HG02571 (cell line): Measurements from ENCODE around the gene UGT1A10.

ENCODE experiments used
- ATAC-seq: cut with Tn5 transposase; IDR thresholded peaks from one replicate; pipeline ENCODE4 v1.9.1; 2021; ENCODE audit warnings: mild to moderate bottlenecking, moderate library complexity; ENCODE audit not compliant: unreplicated experiment

Gene UGT1A10

DNA sequence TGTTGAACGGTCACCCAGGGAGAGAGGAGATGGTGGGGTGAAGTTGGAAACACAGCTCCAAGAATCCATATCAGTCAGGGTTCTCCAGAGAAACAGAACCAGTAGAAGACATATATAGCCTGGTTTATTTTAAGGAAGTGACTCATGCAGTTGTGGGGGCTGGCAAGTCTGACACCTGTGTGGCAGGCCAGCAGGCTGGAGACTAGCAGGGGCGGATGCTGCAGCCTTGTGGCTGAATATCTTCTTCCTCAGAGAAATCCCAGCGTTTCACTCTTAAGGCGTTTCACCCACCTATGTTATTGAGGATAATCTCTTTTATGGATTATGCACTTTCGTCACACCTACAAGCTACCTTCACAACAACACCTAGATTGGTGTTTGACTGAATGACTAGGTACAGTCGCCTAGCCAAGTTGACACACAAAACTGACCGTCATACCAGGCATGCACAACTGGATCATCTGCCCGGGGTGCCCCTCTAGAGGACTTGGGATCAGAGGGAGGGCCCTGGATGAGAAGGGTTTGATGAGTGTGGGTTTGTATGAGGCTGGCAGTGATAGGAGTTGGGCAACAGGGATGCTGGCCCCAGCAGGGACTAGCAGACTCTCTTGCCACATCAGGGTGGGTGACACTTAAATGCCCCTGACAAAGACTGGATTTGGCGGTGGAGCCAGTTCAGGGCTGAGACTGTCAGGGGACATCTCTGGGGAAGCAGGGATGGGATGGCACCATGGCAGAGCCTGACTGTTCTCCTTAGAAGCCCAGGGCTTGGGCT is 165.3 kb downstream of the UGT1A10 start:
- ATAC-seq = no peak

DNA sequence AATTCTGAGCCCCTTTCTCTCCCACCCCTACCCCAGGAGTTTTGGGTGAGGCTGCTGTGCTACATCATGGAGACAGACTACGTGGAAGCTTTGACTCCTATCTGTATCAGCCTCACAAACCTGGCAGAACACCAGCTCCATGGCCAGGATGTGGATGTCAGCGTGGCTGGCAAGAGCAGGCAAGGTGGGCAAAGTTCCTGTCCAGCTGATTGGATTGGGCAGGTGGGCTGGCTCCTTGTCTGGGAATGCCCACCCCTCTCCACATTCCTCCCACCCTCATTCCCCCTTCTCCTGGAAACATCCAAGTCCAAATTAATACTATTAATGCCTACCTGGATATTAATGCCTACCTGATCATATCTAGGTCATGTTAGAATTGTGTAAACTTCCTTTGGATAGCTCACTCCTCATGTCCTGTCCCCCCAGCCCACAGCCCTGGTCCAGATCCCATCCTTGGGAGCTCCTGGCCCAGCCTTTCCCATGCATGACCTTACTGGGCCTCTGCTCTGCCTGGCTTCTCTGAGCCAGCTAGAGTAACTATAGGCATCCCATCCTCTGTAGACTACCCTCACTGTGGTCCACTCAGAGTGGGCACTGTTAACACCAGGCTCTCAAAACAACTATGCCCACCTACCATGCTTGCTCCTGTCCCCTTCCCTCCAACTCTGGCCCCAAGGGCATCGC is 166.0 kb downstream of the UGT1A10 start:
- ATAC-seq = no peak

DNA sequence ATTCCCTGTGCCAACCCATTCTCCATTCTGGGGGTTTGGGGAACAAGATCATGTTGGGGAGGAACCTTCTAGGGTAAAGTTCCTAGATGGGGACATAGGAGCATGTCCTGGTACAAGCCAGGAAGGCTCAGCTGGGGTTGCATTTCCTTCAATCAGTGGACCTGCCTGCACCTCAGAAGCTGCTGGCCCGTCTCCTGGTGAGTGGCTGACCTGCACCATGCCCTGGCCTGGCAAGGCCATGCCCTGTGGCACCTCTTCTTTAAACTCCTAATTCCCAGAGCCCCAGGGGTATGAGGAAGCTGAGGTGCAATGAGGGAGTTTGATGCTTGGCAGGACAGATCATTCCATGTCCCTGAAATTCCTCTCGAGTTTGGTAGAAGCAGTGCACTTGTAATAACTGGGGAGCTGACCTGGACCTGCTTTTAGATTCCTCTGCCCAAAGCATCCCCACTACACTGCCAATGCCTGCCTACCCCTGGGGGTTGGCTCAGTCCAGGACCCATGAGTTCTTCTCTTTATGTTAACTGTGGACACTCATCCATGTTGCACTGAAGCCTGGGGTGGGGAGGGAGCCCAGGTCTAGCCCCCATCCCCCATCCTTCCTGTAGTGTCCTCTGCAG is 167.2 kb downstream of the UGT1A10 start:
- ATAC-seq = no peak

DNA sequence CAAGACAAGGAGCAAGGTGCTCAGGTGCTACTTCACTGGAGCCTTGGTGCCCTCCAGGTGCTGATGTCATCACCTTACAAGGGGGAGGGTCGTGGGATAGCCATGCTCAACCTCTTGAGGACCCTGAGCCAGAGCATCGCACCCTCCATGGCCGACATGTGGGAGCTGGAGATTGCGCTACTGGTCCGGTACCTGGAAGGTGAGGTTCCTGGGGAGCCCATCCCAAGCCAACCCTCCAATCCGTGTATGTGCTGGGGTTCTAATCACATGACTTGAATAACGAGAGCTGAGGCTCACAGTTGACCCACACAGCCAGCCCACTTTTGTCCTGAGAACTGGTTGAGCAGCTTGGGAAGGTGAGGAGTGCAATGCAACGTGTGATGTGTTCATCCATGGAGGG is 167.7 kb downstream of the UGT1A10 start:
- no peak for ATAC-seq

DNA sequence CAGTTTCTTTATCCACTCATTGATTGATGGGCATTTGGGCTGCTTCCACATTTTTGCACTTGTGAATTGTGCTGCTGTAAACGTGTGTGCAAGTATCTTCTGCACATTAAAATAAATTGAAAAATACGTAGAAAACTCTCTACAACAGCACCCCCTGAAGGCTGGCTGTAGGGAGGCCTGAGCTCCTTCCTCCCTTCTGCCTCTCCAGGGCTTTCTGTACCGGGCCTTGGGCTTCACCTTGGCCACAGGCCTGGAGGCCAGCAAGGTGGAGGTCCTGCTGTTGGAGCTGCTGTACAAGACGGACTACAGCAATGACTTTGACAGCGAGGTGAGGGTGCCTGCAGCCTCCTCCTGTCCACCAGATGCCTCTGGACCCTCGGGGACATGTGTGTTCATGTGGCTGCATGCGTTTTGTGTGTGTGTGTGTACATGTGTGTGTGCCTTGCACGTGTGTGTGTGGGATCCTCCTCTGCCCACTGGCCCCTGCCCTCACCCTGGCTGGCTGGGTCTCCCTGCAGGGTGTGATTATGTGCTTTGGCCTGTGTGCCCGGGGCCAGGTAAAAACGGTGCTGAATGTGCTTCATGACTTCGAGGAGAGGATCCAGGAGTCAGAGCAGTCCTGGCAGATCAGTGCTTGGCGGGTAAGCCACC is 171.1 kb downstream of the UGT1A10 start:
- ATAC-seq = no peak

DNA sequence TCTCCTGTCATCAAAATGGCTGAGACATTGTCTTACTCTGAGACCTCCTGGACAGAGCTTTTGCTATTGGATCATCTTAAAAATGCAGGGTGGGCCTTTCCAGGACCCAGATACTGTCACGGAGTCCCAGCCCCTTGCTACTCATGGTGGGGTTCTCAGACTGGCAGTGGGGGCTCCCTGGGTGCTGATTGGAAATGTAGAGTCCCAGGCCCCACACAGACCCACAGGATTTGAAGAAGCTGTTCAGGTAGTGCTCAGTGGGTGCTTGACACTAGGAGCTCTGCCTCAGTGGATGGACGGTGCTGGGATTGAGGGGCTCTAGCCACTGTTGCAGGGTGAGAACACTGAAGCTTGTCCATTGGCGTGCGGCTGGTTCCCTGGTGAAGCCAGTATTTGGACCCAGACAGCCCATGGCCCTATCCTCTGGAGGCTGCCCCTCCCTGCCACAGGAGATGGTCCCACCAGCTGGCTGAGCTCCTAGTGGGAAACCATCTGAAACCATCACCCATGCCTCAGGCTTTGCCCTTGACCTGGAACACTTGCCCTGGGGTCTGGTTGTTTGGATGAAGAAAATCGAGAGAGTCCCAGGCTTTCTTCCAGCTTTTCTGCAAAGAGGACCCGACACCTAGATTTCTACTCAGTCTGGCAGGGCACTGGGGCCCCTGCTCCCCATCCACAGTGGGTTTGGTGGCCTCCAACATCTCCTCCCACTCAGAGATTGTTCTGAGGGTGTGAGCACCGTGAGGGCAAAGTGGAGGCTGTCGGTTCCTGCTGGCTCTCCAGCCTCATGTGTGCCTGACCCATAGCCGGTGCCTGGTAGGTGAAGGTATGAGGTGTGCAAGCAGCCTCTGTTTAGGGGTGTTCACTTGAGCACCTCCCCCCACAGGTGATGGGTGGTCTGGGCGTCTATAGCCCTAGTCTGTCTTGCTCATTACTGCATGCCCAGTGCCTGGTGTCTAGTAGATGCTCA is 172.0 kb downstream of the UGT1A10 start:
- no peak for ATAC-seq

DNA sequence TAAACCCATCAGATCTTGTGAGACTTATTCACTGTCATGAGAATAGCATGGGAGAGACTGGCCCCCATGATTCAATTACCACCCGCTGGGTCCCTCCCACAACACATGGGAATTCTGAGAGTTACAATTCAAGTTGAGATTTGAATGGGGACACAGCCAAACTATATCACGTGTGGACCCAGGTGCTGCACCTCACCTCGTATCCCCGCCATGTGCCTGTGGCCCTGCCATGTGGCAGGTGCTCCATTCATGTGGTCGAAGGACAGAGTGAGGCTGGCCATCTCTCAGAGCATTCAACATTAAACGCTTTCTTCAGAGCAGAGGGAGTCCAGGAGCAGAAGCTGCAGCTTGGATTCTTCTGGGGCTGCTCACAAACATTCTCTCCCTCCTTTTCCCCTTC is 174.1 kb downstream of the UGT1A10 start:
- ATAC-seq = no peak

DNA sequence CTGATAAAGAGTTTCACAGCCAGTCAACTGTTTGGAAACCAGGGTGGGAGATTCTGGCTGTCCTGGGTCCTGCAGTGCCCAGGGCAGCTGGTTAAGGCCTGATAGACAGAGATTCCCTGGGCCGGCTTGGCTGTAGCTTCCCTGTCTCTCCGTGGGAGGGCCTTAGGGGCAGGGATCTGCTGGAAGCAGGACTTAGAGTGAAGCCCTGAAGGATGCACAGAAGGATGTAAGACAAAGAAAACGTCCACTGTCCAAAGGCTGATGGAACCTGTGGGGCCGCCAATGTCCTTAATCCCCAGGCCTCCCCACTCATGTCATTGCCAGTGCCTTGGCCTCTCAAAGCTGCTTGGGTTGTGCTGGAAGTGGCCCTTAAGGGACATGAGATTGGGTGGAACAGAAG is 174.8 kb downstream of the UGT1A10 start:
- ATAC-seq = no peak

DNA sequence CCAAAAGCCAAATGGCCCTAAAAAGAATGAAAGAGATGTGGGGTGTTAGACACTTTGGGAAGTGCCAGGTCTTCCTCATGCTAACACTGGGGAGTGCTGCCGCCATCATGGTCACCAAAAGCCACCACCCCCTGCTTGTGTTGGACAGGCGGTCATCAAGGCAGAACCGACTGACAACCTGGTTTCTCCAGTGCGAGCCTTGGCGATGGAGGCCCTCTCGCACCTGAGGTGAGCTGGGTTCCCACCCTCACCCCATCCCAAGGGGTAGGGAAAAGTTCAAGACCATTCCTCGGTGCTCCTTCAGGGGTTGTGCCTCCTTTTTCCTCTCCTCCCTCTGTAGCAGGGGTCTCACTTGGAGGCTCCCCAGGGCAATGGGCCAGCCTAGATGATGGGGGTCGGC is 175.5 kb downstream of the UGT1A10 start:
- ATAC-seq = no peak

DNA sequence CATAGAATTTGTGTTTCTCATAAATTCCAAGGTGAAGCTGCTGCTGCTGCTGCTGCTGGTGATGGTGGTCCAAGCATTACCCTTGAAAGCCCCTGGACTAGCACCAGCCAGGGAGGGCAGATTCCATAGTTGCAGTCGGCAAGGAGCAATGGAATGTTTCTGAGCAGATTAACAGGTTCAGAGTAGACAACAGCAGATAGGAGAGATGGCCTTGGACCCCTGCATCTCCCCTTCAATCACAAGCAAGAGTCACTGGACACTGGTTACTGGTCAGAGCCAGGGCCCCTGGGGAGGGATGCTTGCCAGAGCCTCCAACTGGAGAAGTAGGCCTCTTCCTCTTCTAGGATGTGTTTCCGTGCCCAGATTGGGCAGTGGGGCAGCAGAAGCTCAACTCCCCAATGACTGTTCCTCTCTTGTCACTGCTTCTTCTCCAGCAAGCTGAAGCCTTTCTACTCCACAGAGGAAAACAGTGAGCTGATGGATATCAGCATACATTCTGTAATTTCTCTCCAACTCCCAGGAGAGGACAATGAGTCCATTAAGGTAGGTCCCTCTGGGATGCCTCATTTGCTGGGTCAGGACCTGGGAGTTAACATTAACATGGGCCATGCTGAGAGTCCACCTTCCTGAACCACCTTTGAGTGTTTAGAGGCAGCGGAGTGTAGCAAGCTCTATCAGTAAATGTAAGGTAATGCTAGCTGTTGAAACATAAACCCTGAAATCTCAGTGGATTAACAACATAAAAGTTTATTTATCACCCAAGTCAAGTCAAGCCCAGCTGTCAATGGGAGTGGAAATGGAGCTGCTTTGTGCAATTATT is 177.2 kb downstream of the UGT1A10 start:
- no peak for ATAC-seq

DNA sequence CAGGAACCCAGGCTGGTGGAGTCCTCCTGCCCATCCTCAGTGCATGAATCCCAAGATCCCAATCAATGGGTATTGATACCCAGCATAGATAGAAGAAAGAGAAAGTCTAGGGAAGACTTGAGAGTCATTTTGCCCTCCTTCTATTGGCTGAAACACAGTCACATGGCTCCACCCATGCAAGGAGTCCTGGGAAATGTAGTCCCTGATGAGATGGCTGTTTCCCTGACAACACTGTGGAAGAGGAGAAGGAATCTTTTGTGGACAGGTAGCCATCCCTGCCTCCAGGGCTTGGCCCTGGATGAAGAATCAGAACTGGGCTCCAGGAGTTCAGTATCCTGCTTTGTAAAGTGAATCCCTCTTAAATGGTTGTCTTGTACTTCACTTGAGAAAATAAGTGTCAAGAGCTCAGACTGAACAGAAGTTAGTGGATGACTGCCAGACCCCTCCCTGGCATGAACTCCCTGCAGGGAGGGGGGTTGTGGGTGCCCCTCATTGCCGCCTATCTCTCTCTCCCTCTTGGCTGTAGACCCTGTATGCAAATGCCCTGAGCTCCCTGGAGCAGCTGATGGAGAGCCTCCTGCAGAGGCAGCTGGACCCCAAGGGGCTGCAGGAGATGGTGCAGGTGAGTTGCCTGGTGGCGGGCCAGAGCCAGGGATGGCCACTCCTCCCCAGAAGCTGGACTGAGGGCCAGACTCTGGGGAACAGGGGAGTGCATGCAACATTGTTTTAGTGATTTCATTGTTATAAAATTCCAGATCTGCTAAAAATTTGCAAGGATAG is 178.0 kb downstream of the UGT1A10 start:
- no peak for ATAC-seq

DNA sequence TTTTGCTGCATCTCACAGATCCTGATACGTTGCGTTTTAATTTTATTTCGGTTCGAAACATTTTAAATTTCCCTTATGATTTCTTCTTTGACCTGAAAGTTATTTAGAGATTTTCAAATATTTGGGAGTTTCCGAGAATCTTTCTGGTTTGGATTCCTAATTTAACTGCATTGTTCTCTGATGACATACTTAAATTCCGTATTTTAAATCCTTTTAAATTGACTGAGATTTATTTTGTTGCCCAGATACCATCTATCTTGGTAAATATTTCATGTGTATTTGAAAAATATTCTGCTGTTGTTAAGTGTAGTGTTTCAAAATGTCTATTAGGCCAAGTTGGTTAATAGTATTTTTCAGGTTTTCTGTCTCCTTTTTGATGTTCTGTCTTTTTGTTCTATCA is 179.6 kb downstream of the UGT1A10 start:
- no peak for ATAC-seq

DNA sequence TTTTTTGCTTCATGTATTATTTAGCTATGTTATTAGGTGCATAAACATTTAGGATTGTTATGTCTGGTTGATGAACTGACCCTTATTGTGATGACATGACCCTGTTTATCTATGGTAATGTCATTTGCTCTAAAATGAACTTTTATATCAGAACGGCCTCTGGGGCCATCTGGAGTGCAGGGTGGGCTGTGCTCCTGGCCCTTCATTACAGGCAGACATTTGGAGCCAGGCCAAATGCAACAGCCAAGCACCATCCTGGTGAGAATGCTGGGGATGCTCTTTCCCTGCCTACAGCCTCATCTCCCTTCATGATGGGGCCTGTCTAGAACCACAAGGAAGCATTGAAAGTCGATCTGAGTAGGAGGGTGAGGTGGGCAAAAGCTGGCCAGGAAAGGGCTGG is 180.1 kb downstream of the UGT1A10 start:
- no peak for ATAC-seq

DNA sequence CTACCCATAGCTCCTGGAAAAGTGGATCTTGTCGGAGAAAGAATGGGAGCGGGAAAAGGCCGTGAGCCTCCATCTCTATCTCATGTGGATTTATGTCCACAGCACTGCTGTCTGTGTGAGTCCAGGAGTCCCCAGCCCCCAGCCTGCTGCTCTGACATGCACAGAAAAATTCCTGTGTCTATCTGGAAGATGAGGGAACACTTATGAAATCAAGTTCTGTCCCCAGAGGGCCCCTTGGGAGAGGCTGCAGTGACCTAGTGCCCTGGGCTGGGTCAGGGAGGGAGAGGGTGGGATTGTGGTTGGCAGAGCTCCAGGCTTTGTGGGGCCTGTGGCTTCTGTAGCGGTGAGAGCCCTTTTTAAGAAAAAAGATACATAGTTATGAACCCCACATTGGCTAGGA is 180.5 kb downstream of the UGT1A10 start:
- ATAC-seq = no peak

DNA sequence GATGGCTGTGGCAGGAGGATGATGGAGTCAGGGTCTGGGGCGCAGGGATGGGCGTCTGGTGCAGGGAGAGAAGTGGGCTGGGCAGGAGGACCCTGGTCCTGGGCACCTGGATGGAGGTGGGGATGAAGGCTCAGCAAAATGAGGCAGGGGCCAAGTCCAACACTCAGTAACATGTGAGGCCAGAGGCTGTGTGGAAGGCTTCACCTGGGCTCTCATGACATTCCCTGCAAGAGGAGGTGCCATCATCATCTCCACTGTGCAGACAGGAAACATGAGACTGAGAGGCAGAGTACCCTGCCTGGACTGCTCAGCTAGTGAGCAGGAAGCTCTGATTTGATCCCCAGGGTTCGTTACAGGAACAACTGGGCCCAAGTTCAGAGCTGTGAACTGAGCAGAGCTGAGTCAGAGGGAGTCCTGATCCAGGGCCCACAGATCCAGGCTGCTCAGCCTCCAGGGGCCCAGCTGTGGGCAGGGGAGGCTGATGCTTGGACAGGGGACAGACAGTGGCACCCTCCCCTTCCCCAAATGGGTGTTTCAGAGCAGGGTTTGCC is 181.2 kb downstream of the UGT1A10 start:
- no peak for ATAC-seq

DNA sequence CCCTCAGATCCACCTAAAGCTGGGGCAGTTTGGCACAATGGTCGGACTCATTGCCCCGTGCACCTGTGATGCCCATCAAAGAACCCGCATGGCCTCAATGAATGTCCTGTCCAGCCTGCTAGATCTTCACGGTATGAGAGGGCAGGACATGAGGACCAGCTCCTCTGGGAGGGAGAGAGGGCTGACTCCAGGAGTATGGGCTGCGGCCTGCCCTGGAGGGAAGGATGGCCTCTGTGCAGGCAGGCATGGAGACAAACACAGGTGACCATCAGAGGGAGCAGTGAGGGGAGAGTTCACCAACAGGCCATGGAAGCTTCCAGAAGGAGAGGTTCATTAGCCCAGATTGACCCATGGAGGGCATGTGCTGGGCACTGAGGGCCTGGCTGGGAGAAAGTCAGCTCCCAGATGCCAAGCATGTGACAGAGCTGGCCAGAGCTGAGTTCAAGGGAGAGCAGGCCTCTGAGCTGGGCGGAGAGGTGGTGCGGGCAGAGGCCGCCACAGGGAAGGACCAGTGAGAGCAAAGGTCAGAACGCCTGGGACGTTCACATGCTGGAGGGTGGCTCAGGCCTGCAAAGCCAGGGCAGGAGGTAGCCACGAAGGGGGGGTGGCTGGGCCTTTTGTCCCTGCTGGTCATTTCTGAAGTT is 181.9 kb downstream of the UGT1A10 start:
- ATAC-seq = no peak

DNA sequence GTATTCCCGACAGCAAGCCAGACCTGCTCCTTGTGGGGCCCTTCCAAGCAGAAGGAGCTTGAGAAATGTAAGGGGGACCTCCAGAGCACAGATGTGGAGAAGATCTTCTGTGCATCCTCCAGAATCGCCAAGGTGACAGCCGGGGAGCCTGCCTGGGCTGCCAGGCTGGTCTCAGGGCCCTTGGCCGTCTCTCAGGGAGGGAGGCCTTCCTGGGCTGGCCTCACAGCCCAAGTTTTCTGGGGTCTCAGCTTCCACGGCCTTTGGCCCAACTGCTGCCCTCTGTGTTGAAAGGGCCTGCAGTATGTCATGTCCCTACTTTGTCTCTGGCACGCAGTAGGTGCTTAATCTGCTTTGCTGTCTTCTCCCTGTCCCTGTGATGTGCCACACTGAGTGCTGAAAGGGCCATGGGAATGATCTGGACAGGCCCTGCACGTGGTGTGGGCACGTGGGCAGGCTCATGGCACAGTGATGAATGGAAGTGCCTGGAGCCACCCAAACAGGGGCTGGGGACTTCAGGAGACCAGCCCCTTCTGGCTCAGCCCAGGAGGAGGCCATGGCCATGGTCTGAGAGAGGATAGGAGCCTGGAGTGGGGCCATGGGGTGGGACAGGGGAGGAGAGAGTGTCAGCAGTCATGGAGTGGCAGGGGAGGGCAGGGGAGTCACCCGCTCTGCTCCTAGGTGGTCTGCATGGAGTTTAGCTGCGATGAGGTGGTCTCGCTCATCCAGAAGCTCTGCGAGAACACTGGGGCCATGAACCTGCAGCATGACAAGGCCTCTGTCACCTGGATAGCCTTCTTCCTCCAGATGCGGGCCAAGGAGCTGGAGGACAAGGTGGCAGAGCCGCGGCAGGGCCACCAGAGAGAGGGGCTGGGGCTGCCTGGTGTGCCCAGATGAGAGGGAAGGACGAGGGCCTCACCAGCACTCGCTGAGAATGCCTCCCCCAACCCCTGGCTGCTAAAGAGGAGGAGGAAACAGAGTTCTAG is 182.7 kb downstream of the UGT1A10 start:
- ATAC-seq = no peak
